Measurements from ENCODE around the gene IFI44.
A peak's percentile ranks its signal among the peaks of the same experiment; 100 is the strongest.

Gene IFI44

GRCh38 chr1:78658901-78659300, 9.3 kb downstream of the IFI44 start:
- no peak for DNase-seq

GRCh38 chr1:78663923-78664322, 14.3 kb downstream of the IFI44 start:
- DNase-seq, result no peak

GRCh38 chr1:78664763-78665162, 15.1 kb downstream of the IFI44 start:
- DNase-seq, result no peak

- no peak for DNase-seq
These were observed 16.2 kb downstream of the IFI44 start for GRCh38 chr1:78665809-78666208.

- DNase-seq, result no peak
These were observed 18.3 kb downstream of the IFI44 start for GRCh38 chr1:78667939-78668338.

GRCh38 chr1:78668427-78668826, 18.8 kb downstream of the IFI44 start:
- DNase-seq, result no peak

- DNase-seq, result no peak
These were observed 22.8 kb downstream of the IFI44 start for GRCh38 chr1:78672428-78672827.

GRCh38 chr1:78673120-78673519, 23.5 kb downstream of the IFI44 start:
- no peak for DNase-seq

GRCh38 chr1:78676347-78676982, 26.8 kb downstream of the IFI44 start:
- peak; percentile 9 for DNase-seq

- DNase-seq, result no peak
These were observed 27.4 kb downstream of the IFI44 start for GRCh38 chr1:78676993-78677392.

- DNase-seq, result no peak
These were observed 28.2 kb downstream of the IFI44 start for GRCh38 chr1:78677788-78678187.

- DNase-seq, result no peak
These were observed 28.7 kb downstream of the IFI44 start for GRCh38 chr1:78678324-78678723.

GRCh38 chr1:78681265-78681664, 31.6 kb downstream of the IFI44 start:
- no peak for DNase-seq

- DNase-seq, result no peak
These were observed 32.9 kb downstream of the IFI44 start for GRCh38 chr1:78682496-78682895.

GRCh38 chr1:78683079-78683478, 33.4 kb downstream of the IFI44 start:
- DNase-seq, result no peak

GRCh38 chr1:78687315-78687714, 37.7 kb downstream of the IFI44 start:
- no peak for DNase-seq

GRCh38 chr1:78687914-78688313, 38.3 kb downstream of the IFI44 start:
- DNase-seq, result no peak

GRCh38 chr1:78688697-78689096, 39.1 kb downstream of the IFI44 start:
- DNase-seq, result no peak

- DNase-seq, result no peak
These were observed 40.9 kb downstream of the IFI44 start for GRCh38 chr1:78690516-78690915.

GRCh38 chr1:78691995-78692747, 42.5 kb downstream of the IFI44 start:
- DNase-seq, result no peak

GRCh38 chr1:78699813-78700212, 50.2 kb downstream of the IFI44 start:
- no peak for DNase-seq

GRCh38 chr1:78702426-78702825, 52.8 kb downstream of the IFI44 start:
- no peak for DNase-seq

- DNase-seq, result no peak
These were observed 54.2 kb downstream of the IFI44 start for GRCh38 chr1:78703806-78704205.

GRCh38 chr1:78712467-78713051, 62.9 kb downstream of the IFI44 start:
- DNase-seq, result no peak
